DOHH2 (cell line): ENCODE measurements around the gene CSF3.

ENCODE experiments used
- CTCF ChIP-seq: fragments of 200-600 bp; sonication (generic); IDR thresholded peaks from one replicate; pipeline ENCODE4 v1.5.1; 2014; ENCODE audit warnings: antibody characterized with exemption, mild to moderate bottlenecking, low read depth, low read length; ENCODE audit not compliant: poor library complexity, severe bottlenecking
- EZH2phosphoT487 ChIP-seq: fragments of 200-600 bp; sonication (generic); IDR thresholded peaks from 2 replicates; pipeline ENCODE4 v1.6.1; 2017; ENCODE audit warnings: borderline replicate concordance, mild to moderate bottlenecking, antibody characterized with exemption, low read length, moderate library complexity, mixed read lengths

- TF ChIP-seq CTCF (no peak), EZH2phosphoT487 (no peak)
These were observed 9.7 kb downstream of the CSF3 start for GRCh38 chr17:40024901-40025300.
